Mesendoderm (in vitro differentiated cells): ENCODE results near the gene HELZ.

Experiments used
- DNase-seq: peaks from one replicate; pipeline ENCODE4 v3.0.0; 2013
- H2AK5ac ChIP-seq: 2 replicates; pipeline ENCODE4 v1.6.1; 2013; ENCODE audit warnings: low read length, inconsistent platforms
- H2BK120ac ChIP-seq: 2 replicates; pipeline ENCODE4 v1.6.1; 2013; ENCODE audit warnings: low read depth, mild to moderate bottlenecking, low read length, moderate library complexity, mixed read lengths
- H2BK15ac ChIP-seq: replicated peaks from 2 replicates; pipeline ENCODE4 v1.6.1; 2013; ENCODE audit warnings: low read depth, mild to moderate bottlenecking, moderate library complexity
- H2BK5ac ChIP-seq: 2 replicates; pipeline ENCODE4 v1.6.1; 2013; ENCODE audit warnings: low read length, inconsistent platforms
- H3K18ac ChIP-seq: 2 replicates; pipeline ENCODE4 v1.6.1; 2013; ENCODE audit warnings: mild to moderate bottlenecking, low read length, mixed read lengths
- H3K23ac ChIP-seq: one replicate; pipeline ENCODE4 v1.6.1; 2013; ENCODE audit warnings: low read length
- H3K27ac ChIP-seq: 2 replicates; pipeline ENCODE4 v1.5.1; 2013; ENCODE audit warnings: low read depth, mild to moderate bottlenecking, inconsistent platforms, low read length, moderate library complexity
- H3K27me3 ChIP-seq: 2 replicates; pipeline ENCODE4 v1.6.1; 2013; ENCODE audit warnings: low read length, control low read depth, mild to moderate bottlenecking, inconsistent platforms; ENCODE audit not compliant: insufficient read depth, poor library complexity
- H3K36me3 ChIP-seq: 2 replicates; pipeline ENCODE4 v1.6.1; 2013; ENCODE audit warnings: low read length, inconsistent platforms; ENCODE audit not compliant: control insufficient read depth, insufficient read depth
- H3K4ac ChIP-seq: one replicate; pipeline ENCODE4 v1.6.1; 2013; ENCODE audit warnings: low read depth, mild to moderate bottlenecking, low read length, moderate library complexity
- H3K4me1 ChIP-seq: 2 replicates; pipeline ENCODE4 v1.6.1; 2013; ENCODE audit warnings: low read depth, low read length, inconsistent platforms; ENCODE audit not compliant: control insufficient read depth
- H3K4me2 ChIP-seq: 2 replicates; pipeline ENCODE4 v1.6.1; 2013; ENCODE audit warnings: low read length
- H3K4me3 ChIP-seq: 2 replicates; pipeline ENCODE4 v1.5.1; 2013; ENCODE audit warnings: mild to moderate bottlenecking, low read length
- H3K56ac ChIP-seq: one replicate; pipeline ENCODE4 v1.6.1; 2013; ENCODE audit warnings: low read length
- H3K79me1 ChIP-seq: 2 replicates; pipeline ENCODE4 v1.6.1; 2013; ENCODE audit warnings: low read length, inconsistent platforms
- H3K79me2 ChIP-seq: 2 replicates; pipeline ENCODE4 v1.6.1; 2013; ENCODE audit warnings: mild to moderate bottlenecking, low read length; ENCODE audit not compliant: control insufficient read depth, insufficient read depth
- H3K9ac ChIP-seq: 2 replicates; pipeline ENCODE4 v1.6.1; 2013; ENCODE audit warnings: low read length, inconsistent platforms
- H4K5ac ChIP-seq: one replicate; pipeline ENCODE4 v1.6.1; 2013; ENCODE audit warnings: low read length
- H4K8ac ChIP-seq: one replicate; pipeline ENCODE4 v1.6.1; 2013; ENCODE audit warnings: low read depth, mild to moderate bottlenecking, control low read depth, low read length, moderate library complexity
- WGBS: extraction: QIAGEN DNeasy Blood & Tissue Kit; methylation state at CpG from one replicate; pipeline ENCODE4 v1.1.7; 2013; ENCODE audit warnings: low lambda C conversion rate, missing lambda C conversion rate; ENCODE audit not compliant: insufficient coverage; ENCODE audit errors: extremely low coverage; 5-methylcytosine and 5-hydroxymethylcytosine counted together

HELZ gene

GRCh38 chr17:67223924-67224323 is 21.1 kb downstream of the HELZ start:
- no peak overlapping the region for H2BK120ac ChIP-seq
- H3K9ac ChIP-seq = no peak overlapping the region
- no peak overlapping the region for H3K23ac ChIP-seq
- H4K5ac ChIP-seq = no peak overlapping the region
- peaks cover 22% of the 10 kb centered on the region for H3K79me2 ChIP-seq
- H3K27me3 ChIP-seq = no peaks in the 10 kb centered on the region
- no peak overlapping the region for H3K4me2 ChIP-seq
- no peak overlapping the region for H3K56ac ChIP-seq
- peaks cover 3% of the 10 kb centered on the region for H3K4me1 ChIP-seq
- H2AK5ac ChIP-seq = no peak overlapping the region
- H3K36me3 ChIP-seq = peaks cover 4% of the 10 kb centered on the region
- H4K8ac ChIP-seq = no peak overlapping the region
- no peak overlapping the region for H3K27ac ChIP-seq
- peaks cover 23% of the 10 kb centered on the region for H3K79me1 ChIP-seq
- no peak overlapping the region for H3K4ac ChIP-seq
- no peak overlapping the region for H2BK15ac ChIP-seq
- no CpG with 5 or more reads among the region's 6 CpGs for WGBS
- no peak overlapping the region for H3K18ac ChIP-seq
- peak; percentile 61 for DNase-seq
- H3K4me3 ChIP-seq = no peak overlapping the region
- no peak overlapping the region for H2BK5ac ChIP-seq

- Histone ChIP-seq H3K27me3 (no peaks in the 10 kb centered on the region), H3K23ac (no peak overlapping the region), H2AK5ac (no peak overlapping the region), H3K4me3 (no peak overlapping the region), H3K36me3 (peaks cover 11% of the 10 kb centered on the region), H3K4me1 (peaks cover 3% of the 10 kb centered on the region), H3K27ac (no peak overlapping the region), H3K4me2 (no peak overlapping the region), H3K4ac (no peak overlapping the region), H2BK120ac (no peak overlapping the region), H4K8ac (no peak overlapping the region), H3K56ac (no peak overlapping the region), H4K5ac (no peak overlapping the region), H3K79me1 (peaks cover 34% of the 10 kb centered on the region), H3K9ac (no peak overlapping the region), H2BK5ac (no peak overlapping the region), H3K18ac (no peak overlapping the region), H3K79me2 (peaks cover 22% of the 10 kb centered on the region), H2BK15ac (no peak overlapping the region)
- DNase-seq = peak; percentile 53
- no CpG with 5 or more reads among the region's 5 CpGs for WGBS
Measured at GRCh38 chr17:67221062-67221998, 23.7 kb downstream of the HELZ start.

GRCh38 chr17:67218385-67218950 is 26.5 kb downstream of the HELZ start:
- H3K56ac ChIP-seq = no peak overlapping the region
- no peak for DNase-seq
- H2AK5ac ChIP-seq = no peak overlapping the region
- no CpG with 5 or more reads among the region's 4 CpGs for WGBS
- no peak overlapping the region for H4K5ac ChIP-seq
- peaks cover 16% of the 10 kb centered on the region for H3K79me2 ChIP-seq
- H3K9ac ChIP-seq = no peak overlapping the region
- no peak overlapping the region for H3K27ac ChIP-seq
- H2BK120ac ChIP-seq = no peak overlapping the region
- H3K36me3 ChIP-seq = peaks cover 11% of the 10 kb centered on the region
- no peak overlapping the region for H3K4me3 ChIP-seq
- no peak overlapping the region for H2BK5ac ChIP-seq
- no peaks in the 10 kb centered on the region for H3K27me3 ChIP-seq
- H3K18ac ChIP-seq = no peak overlapping the region
- H2BK15ac ChIP-seq = no peak overlapping the region
- H3K4ac ChIP-seq = no peak overlapping the region
- H4K8ac ChIP-seq = no peak overlapping the region
- peaks cover 26% of the 10 kb centered on the region for H3K79me1 ChIP-seq
- peaks cover 3% of the 10 kb centered on the region for H3K4me1 ChIP-seq
- H3K23ac ChIP-seq = no peak overlapping the region
- no peak overlapping the region for H3K4me2 ChIP-seq

- Histone ChIP-seq H4K5ac (no peak overlapping the region), H3K18ac (no peak overlapping the region), H3K4me3 (no peak overlapping the region), H3K4me2 (no peak overlapping the region), H2BK15ac (no peak overlapping the region), H2BK5ac (no peak overlapping the region), H3K23ac (no peak overlapping the region), H3K79me2 (peaks cover 16% of the 10 kb centered on the region), H4K8ac (no peak overlapping the region), H3K4ac (no peak overlapping the region), H3K9ac (no peak overlapping the region), H3K27me3 (no peaks in the 10 kb centered on the region), H2AK5ac (no peak overlapping the region), H2BK120ac (no peak overlapping the region), H3K36me3 (peaks cover 11% of the 10 kb centered on the region), H3K56ac (no peak overlapping the region), H3K4me1 (peaks cover under 1% of the 10 kb centered on the region), H3K27ac (no peak overlapping the region), H3K79me1 (peaks cover 22% of the 10 kb centered on the region)
- peak; percentile 20 for DNase-seq
- no CpG with 5 or more reads among the region's 4 CpGs for WGBS
Measured at GRCh38 chr17:67217446-67217845, 27.6 kb downstream of the HELZ start.

GRCh38 chr17:67216578-67217320 is 28.2 kb downstream of the HELZ start:
- Histone ChIP-seq H3K4me3 (no peak overlapping the region), H3K18ac (no peak overlapping the region), H3K56ac (peak overlapping the region; percentile 3), H3K4me1 (no peaks in the 10 kb centered on the region), H2BK120ac (no peak overlapping the region), H3K79me1 (peaks cover 21% of the 10 kb centered on the region), H2BK5ac (no peak overlapping the region), H2AK5ac (no peak overlapping the region), H3K4ac (no peak overlapping the region), H3K79me2 (peaks cover 16% of the 10 kb centered on the region), H3K27ac (no peak overlapping the region), H3K4me2 (no peak overlapping the region), H4K5ac (no peak overlapping the region), H3K36me3 (peaks cover 11% of the 10 kb centered on the region), H3K23ac (no peak overlapping the region), H3K9ac (no peak overlapping the region), H3K27me3 (no peaks in the 10 kb centered on the region), H4K8ac (no peak overlapping the region), H2BK15ac (no peak overlapping the region)
- DNase-seq = no peak
- WGBS = no CpG with 5 or more reads among the region's 10 CpGs
